GM12874 (cell line): ENCODE data around the gene PHC3.

Experiments used
- CTCF ChIP-seq: IDR thresholded peaks from 2 replicates; pipeline ENCODE4 v1.5.1; 2011; ENCODE audit warnings: low read depth, mild to moderate bottlenecking, control low read depth, low read length, moderate library complexity; ENCODE audit not compliant: insufficient read depth

Gene PHC3

GRCh38 chr3:170043506-170043905 lies 138.0 kb downstream of the PHC3 start:
- TF ChIP-seq CTCF = no peak

GRCh38 chr3:170040418-170040817 lies 141.1 kb downstream of the PHC3 start:
- TF ChIP-seq CTCF = no peak

GRCh38 chr3:170038434-170039110 lies 143.0 kb downstream of the PHC3 start:
- TF ChIP-seq CTCF = peak; percentile 17; the same call in 1 of the 2 replicates
